ENCODE results near the gene AIFM1. TPM values are rescaled to one million over a fixed set of nuclear protein-coding genes. Genes with fewer than 3 reads are reported as not detected.
"Not testable (repeated sequence)": the region's sequence is repeated elsewhere in the genome, so short reads cannot be mapped to it uniquely, and the experiment has no call there.

AIFM1 gene
- total RNA-seq, 1 donor from 2014 or later: 28.5 TPM

GRCh38 chrX:130119312-130119898, 46.2 kb downstream of the AIFM1 start:
- no peak for DNase-seq (ENCODE audit: low spot score)

- DNase-seq (ENCODE audit: low spot score): no peak
These were observed 47.0 kb downstream of the AIFM1 start for GRCh38 chrX:130118441-130119311.

DNA sequence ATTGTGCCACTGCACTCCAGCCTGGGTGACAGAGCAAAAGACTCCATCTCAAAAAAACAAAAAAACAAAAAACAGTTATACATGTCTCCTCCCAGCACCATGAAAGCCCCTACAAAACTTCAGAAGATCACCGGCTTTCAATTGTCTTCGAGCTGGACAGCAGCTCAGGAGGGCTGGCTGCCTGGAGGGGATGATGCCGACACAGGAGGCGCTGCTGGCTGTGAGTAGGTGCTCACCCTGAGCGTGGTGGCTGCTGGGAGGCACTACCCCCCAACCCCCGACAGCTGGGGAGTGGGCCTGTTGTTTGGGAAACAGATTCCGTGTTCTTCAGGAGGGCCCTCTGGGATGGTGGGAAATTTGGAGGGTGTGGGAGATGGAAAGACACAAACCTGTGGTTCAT, 48.5 kb downstream of the AIFM1 start:
- no peak for DNase-seq (ENCODE audit: low spot score)

DNA sequence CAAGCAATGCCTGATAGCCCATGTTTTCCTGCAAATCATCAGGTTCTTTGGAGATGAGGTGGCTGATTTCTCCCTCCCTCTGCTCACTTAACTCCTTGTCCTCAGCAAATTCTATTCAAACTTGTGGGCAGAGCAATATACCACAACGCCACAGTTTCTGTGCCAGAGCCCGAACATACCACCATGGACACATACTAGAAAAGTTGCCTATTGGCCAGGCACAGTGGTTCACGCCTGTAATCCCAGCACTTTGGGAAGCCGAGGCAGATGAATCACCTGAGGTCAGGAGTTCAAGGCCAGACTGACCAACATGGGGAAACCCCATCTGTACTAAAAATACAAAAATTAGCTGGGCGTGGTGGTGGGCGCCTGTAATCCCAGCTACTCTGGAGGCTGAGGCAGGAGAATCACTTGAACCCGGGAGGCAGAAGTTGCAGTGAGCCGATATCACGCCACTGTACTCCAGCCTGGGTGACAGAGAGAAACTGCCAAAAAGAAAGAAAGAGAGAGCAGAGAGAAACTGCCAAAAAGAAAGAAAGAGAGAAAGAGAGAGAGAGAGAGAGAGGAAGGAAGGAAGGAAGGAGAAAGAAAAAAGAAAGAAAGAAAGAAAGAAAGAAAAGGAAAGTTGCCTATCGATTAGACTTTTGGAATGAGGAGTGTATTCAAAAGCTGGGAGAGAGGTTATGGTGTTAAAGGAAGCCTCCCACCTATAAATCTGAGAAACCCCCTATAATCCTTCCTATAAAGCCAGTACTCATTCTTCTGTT, 50.3 kb downstream of the AIFM1 start:
- not testable (repeated sequence) for DNase-seq (ENCODE audit: low spot score)

DNA sequence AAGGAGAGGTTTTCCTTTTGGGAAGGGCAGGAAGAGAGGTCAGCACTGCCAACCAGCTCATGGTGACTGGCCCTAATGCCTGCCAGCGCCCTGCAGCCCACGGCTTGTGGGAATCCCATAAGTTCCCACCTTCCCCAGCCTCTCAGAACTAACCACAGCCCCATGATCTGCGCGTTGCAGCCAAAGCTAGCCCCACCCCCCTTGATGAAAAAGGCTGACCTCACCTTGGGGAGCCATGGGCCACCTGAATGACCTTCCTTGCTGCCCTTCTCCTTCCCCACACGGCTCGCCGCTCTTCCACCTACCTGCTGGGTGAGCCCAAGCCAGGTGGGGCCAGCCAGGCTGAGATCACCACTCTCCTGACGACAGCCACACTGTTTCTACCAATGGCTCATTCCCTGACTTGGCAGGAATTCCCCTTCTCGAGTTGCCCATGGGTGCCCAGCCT, 51.5 kb downstream of the AIFM1 start:
- no peak for DNase-seq (ENCODE audit: low spot score)

DNA sequence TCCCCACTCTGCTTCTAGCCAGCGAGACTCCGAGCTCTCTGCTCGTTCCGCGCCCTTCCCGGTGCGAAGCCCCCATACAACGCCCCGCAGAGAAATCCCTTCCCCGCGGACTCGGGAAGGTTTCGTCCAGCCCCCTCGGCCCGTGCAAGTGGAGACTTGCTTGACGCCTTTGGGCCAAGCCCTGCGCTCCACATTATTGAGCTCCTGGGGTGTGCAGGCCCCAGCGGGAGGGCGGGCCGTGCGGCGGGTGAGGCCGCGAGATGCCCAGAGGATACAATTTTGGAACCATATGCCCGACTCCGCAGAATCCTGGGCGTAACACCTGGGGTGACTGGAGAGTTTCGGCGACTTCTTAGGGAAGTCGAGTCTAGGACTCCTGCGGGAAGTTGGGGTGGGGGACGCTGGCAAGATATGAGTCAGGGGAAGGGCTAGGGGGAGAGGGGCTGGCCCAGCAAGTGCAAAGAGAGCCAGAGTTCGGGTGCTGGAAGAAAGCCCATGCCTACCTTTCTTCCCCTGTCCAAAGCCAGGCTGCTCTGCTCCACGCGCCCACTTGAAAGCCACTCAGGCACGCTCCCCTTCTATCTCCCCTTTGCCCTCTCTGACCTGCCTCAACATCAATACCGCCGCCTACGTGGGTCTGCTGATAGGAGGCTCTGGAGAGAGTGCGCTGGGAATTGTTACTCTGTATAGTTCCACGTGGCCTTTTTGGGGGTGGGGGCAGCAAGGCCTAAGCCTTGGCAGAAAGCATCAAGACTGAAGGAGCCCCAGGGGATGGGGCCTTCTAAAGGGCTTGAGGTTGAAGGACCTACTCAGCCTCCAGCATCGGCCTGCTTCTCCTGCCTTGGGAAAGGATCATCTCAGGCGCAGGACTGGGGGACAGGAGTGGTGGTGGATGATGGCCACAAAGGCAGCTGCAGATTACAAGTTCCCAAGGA, 54.2 kb downstream of the AIFM1 start:
- no peak for DNase-seq (ENCODE audit: low spot score)

GRCh38 chrX:130110379-130111219, 55.0 kb downstream of the AIFM1 start, which contains the start of gene ELF4:
Gene ELF4, minus strand, starts transcription at chrX:130110497. Its CDS starts 29,167 bp downstream, at chrX:130081330.
- DNase-seq (ENCODE audit: low spot score): no peak

DNA sequence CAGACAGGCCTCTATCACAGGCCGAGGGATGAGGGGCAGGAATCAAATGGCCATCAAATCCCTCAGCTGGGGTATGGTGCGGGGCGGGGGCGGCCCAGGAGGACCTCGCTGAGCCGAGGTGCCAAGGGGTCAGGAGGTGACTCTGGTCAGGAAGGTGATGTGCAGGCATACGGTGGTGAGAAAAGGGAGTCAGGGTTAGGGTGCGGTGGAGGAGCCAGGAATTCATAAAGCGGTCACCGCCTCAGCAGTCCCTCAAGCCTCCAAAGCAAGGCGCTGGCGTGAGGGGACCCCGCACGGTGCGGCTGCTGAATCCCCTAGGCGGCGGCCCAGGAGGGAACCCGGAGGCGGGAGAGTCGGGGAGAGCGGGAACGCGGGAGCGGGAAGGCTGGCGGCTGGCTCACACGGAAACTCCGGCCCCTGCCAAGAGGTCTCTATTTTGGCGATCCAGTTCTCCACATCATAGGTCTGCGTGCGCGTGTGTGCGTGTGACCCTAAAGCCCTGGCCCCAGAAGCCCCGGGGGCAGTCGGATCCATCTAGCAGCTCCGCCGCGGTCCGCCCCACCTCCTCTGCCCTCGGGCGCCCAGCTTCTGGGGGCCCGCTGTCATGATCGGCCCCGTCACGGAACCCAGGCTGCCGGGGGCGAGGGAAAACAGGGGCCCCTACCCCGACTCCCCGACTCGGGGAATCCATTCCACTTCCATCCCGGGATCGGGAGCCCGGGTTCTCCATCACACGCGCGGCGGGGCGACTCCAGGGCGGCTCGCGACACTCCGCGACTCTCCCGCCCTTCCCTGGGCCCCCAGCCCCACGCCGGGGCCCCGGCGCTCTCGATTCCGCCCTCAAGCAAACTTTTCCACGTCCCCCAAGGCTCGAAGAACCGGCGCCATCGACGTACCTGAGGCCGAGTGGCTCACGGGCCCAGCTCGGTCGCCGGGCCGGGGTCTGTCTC, 55.9 kb downstream of the AIFM1 start:
- no peak for DNase-seq (ENCODE audit: low spot score)

GRCh38 chrX:130108647-130109428, 56.8 kb downstream of the AIFM1 start:
- no peak for DNase-seq (ENCODE audit: low spot score)

DNA sequence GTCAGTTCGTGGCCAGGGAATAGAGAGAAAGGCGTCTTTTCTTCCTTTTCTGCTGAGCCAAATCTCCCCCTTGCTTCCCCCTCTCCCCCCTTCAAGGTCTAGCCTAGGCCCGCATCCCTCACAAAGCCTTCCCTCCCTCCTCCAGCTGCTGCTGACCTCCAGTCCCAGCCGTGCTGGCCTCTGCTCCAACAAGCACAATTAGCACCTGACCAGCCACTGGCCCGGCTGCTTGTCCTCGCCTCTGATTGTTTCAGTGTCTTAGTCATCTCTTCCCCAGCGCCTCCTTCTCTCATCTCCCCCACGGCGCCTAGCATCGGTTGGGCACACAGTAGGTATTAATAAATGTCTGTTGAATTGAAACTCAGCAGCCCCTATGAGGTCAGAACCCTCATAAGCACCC, 59.6 kb downstream of the AIFM1 start:
- DNase-seq (ENCODE audit: low spot score): no peak

DNA sequence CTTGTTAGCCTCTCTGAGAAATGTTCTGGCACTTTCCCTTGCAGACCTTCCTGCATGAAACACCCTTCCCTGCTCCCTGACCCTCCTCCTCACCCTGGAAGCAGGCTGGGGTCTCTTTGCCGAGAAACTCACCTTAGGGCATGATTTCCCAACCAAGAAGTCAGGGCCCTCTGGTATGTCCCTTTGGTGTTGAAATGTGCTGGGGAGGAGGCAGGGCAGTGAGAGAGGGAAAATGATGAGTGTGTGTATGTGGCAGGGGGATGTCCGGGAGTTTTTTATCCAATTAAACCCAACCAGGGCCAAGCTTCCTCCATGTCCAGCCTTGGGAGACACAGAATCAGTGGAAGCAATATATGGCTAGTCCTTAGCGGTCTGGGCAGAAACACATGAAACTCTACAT, 60.4 kb downstream of the AIFM1 start:
- DNase-seq (ENCODE audit: low spot score): no peak

GRCh38 chrX:130103605-130104004, 62.0 kb downstream of the AIFM1 start:
- no peak for DNase-seq (ENCODE audit: low spot score)

- no peak for DNase-seq (ENCODE audit: low spot score)
These were observed 65.5 kb downstream of the AIFM1 start for GRCh38 chrX:130100180-130100579.

DNA sequence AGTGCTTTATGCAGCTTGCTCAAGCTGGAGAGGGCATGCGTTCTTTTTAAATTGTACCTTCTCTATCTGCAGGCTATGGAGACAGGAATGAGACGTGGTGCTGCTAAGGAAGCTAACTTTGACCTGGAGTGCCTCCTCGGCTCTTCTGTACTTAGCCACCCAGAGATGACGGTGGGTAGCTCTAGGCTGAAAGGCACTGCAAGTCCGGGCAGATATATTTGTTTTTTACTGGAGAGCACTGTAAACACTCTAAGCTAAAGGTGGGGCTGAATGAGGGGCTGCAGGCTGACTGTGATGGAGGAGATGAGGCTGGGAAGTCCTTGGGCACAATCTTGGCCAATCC, 67.5 kb downstream of the AIFM1 start:
- no peak for DNase-seq (ENCODE audit: low spot score)

DNA sequence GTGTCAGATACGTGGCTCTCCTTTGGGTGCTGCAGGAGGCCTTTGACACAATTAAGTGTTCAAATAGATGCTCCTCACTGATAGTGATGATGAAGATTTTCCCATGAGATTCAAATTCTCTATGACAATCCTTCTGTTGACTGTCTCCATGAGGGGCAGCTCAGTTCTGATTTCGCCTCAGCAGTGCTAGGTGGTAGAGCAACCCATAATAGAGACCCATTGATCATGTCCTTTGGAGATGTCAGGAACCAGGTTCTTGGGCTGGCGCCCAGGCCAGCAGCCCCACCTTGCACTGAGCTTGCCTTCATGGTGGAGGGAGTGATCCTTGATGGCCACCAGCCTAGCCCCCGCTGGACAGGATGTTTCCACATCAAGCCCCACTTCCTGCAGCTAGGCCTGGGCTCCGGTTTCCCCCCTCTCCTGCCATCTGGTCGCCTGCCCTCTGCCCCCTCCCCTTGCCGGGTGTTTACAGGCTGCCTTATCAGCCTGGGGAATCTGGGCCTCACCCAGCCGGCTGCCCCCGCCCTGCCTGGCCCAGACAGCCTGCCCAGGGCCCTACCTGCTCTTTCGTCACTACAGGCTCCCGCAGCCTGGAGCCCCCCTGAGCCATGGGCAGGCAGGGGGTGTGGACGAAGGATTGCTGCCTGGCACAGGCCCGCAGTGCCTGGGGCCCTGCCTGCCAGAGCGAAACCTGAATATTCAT, 68.0 kb downstream of the AIFM1 start:
- DNase-seq (ENCODE audit: low spot score): no peak

GRCh38 chrX:130095249-130096030, 70.2 kb downstream of the AIFM1 start:
- no peak for DNase-seq (ENCODE audit: low spot score)

DNA sequence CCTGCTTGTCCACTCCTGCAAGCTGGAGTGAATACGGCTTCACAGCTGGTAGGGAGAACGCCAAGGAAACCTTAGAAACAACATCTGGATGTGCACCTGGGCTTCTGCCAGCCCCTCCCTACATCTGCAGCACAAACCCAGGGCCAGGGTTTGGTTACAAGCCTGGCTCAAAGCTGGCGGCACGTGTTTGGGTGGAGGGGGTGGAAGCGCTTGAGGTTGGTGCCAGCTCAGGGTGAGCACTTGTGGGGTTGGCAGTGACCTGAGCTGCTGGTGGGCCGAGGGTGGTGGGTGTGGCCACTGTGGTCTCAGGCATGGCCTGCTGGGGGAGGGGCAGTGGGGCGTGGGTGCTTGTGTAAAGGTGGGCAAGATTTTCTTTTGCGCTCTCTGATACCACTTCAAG, 70.9 kb downstream of the AIFM1 start:
- DNase-seq (ENCODE audit: low spot score): no peak

Data from ureter (tissue), 1 donor.